Measurements from ENCODE around the gene CBLC. TPM values are rescaled to one million over a fixed set of nuclear protein-coding genes. Genes with fewer than 3 reads are reported as not detected.
"Not testable (repeated sequence)": the region's sequence is repeated elsewhere in the genome, so short reads cannot be mapped to it uniquely, and the experiment has no call there.

The CBLC gene
- total RNA-seq, 1 experiment from 2014 or later = 15.9 TPM

DNA sequence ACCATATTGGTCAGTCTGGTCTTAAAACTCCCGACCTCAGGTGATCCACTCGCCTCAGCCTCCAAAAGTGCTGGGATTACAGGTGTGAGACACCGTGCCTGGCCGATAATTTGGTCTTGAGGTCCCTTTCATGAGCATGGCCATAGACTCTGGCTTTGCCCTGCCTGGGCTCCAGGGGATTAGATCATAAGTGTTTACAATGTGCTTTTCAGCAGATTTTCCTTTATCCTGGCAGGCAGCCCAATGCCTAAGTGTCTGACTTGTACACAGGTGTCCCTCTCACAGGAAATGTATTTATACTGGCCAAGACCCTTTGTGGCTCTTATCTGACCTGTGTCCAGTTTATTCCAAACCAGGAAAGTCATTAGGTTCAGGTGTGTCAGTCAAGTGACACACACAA is 47.1 kb downstream of the CBLC start:
- Histone ChIP-seq H4K5ac (ENCODE audit: insufficient read length, low read depth, low read length) (no peak overlapping the region), H3K4me1 (ENCODE audit: insufficient read depth, low read length) (no peaks in the 10 kb centered on the region), H2BK12ac (ENCODE audit: insufficient read length, low read depth, low read length) (no peak overlapping the region), H2BK15ac (ENCODE audit: low read depth, low read length) (no peak overlapping the region), H2BK5ac (ENCODE audit: insufficient read length, low read length) (no peak overlapping the region), H3K14ac (ENCODE audit: insufficient read depth, low read length) (no peak overlapping the region), H2BK120ac (ENCODE audit: low read depth, low read length, poor library complexity, severe bottlenecking) (no peak overlapping the region), H3K23me2 (ENCODE audit: insufficient read length, low read depth, low read length, poor library complexity, severe bottlenecking) (no peaks in the 10 kb centered on the region), H3K23ac (ENCODE audit: insufficient read length, low read depth, low read length) (no peak overlapping the region), H3K9me3 (ENCODE audit: control insufficient read depth, low read depth, low read length) (no peaks in the 10 kb centered on the region), H3K79me2 (ENCODE audit: insufficient read depth, low read length) (no peaks in the 10 kb centered on the region), H3K18ac (ENCODE audit: insufficient read length, low read depth, low read length) (no peak overlapping the region), H3T11ph (ENCODE audit: low read length) (no peak overlapping the region), H3K56ac (ENCODE audit: insufficient read length, low read depth, low read length) (no peak overlapping the region), H3K4ac (ENCODE audit: low read depth, low read length) (no peak overlapping the region), H2AK5ac (ENCODE audit: insufficient read length, low read length) (no peak overlapping the region), H3K4me2 (ENCODE audit: insufficient read depth, insufficient read length, low read length) (no peak overlapping the region), H3K27me3 (ENCODE audit: insufficient read depth, low read length) (peaks cover 10% of the 10 kb centered on the region), H4K20me1 (ENCODE audit: control insufficient read depth, insufficient read depth, insufficient read length) (no peaks in the 10 kb centered on the region), H3K79me1 (ENCODE audit: insufficient read depth, low read depth, low read length, poor library complexity, severe bottlenecking) (no peaks in the 10 kb centered on the region), H4K91ac (ENCODE audit: insufficient read length, low read depth, low read length) (no peak overlapping the region), H3K27ac (ENCODE audit: insufficient read length, low read depth, low read length) (no peak overlapping the region), H2BK20ac (ENCODE audit: low read depth, low read length, poor library complexity, severe bottlenecking) (no peak overlapping the region), H2AFZ (ENCODE audit: low read length) (no peak overlapping the region), H4K8ac (replicated peaks; ENCODE audit: insufficient read length, low read depth, low read length) (no peak overlapping the region), H3K9ac (ENCODE audit: extremely low read depth, insufficient read length, low read length) (no peak overlapping the region)
- no peak for DNase-seq
- H3K36me3 Mint-ChIP-seq (ENCODE audit: insufficient read depth in 1 of 3, low read depth in 3 of 3) = peaks cover 2 to 6% (median 3%) of the 10 kb centered on the region in 3 experiments; a peak in 4 of 7 replicates
- H3K4me1 Mint-ChIP-seq = peaks cover 0 to 7% of the 10 kb centered on the region in 2 experiments; a peak in 2 of 4 replicates
- WGBS (ENCODE audit: extremely low coverage, insufficient read length, low lambda C conversion rate) = no CpG with 5 or more reads among the region's 4 CpGs
- TF ChIP-seq, protein P1, sequence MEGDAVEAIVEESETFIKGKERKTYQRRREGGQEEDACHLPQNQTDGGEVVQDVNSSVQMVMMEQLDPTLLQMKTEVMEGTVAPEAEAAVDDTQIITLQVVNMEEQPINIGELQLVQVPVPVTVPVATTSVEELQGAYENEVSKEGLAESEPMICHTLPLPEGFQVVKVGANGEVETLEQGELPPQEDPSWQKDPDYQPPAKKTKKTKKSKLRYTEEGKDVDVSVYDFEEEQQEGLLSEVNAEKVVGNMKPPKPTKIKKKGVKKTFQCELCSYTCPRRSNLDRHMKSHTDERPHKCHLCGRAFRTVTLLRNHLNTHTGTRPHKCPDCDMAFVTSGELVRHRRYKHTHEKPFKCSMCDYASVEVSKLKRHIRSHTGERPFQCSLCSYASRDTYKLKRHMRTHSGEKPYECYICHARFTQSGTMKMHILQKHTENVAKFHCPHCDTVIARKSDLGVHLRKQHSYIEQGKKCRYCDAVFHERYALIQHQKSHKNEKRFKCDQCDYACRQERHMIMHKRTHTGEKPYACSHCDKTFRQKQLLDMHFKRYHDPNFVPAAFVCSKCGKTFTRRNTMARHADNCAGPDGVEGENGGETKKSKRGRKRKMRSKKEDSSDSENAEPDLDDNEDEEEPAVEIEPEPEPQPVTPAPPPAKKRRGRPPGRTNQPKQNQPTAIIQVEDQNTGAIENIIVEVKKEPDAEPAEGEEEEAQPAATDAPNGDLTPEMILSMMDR (conservative IDR thresholded peaks at IDR 0.05) = no peak
- no peaks in the 10 kb centered on the region for H3K9me3 Mint-ChIP-seq
- H3K27me3 Mint-ChIP-seq (ENCODE audit: low read depth) = peaks cover 75% of the 10 kb centered on the region
- H3K27ac Mint-ChIP-seq = no peak overlapping the region
- no peak overlapping the region for H3K4me3 Mint-ChIP-seq

DNA sequence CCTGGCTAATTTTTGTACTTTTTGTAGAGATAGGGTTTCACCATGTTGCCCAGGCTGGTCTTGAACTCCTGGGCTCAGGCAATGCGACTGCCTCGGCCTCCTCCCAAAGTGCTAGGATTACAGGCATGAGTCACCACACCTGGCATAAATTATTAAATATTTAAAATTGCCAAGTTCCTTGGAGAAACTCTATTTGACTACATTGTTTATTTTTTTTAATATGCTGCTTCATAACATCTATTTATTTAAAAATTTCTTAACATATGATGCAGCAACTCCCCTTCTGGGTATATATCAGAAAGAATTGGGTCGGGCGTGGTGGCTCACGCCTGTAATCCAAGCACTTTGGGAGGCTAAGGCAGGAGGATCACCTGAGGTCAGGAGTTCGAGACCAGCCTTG is 55.2 kb downstream of the CBLC start:
- H3K4me1 Mint-ChIP-seq; H2BK5ac ChIP-seq (ENCODE audit: insufficient read length, low read length); H4K8ac ChIP-seq (replicated peaks; ENCODE audit: insufficient read length, low read depth, low read length); H3K23ac ChIP-seq (ENCODE audit: insufficient read length, low read depth, low read length); H3K14ac ChIP-seq (ENCODE audit: insufficient read depth, low read length); H3K36me3 Mint-ChIP-seq (ENCODE audit: insufficient read depth in 1 of 3, low read depth in 3 of 3); H3K4me3 Mint-ChIP-seq; H3T11ph ChIP-seq (ENCODE audit: low read length); H3K9me3 Mint-ChIP-seq; H3K9ac ChIP-seq (ENCODE audit: extremely low read depth, insufficient read length, low read length); H2BK120ac ChIP-seq (ENCODE audit: low read depth, low read length, poor library complexity, severe bottlenecking); H3K27ac Mint-ChIP-seq; H2AK5ac ChIP-seq (ENCODE audit: insufficient read length, low read length); H3K79me1 ChIP-seq (ENCODE audit: insufficient read depth, low read depth, low read length, poor library complexity, severe bottlenecking); H3K23me2 ChIP-seq (ENCODE audit: insufficient read length, low read depth, low read length, poor library complexity, severe bottlenecking); H3K18ac ChIP-seq (ENCODE audit: insufficient read length, low read depth, low read length); H3K79me2 ChIP-seq (ENCODE audit: insufficient read depth, low read length); H4K91ac ChIP-seq (ENCODE audit: insufficient read length, low read depth, low read length); H2BK15ac ChIP-seq (ENCODE audit: low read depth, low read length); H3K27me3 ChIP-seq (ENCODE audit: insufficient read depth, low read length); H3K9me3 ChIP-seq (ENCODE audit: control insufficient read depth, low read depth, low read length); H2BK12ac ChIP-seq (ENCODE audit: insufficient read length, low read depth, low read length); H2AFZ ChIP-seq (ENCODE audit: low read length); H2BK20ac ChIP-seq (ENCODE audit: low read depth, low read length, poor library complexity, severe bottlenecking); H3K27ac ChIP-seq (ENCODE audit: insufficient read length, low read depth, low read length); H3K4me1 ChIP-seq (ENCODE audit: insufficient read depth, low read length); H3K4ac ChIP-seq (ENCODE audit: low read depth, low read length); DNase-seq; H4K20me1 ChIP-seq (ENCODE audit: control insufficient read depth, insufficient read depth, insufficient read length); H3K56ac ChIP-seq (ENCODE audit: insufficient read length, low read depth, low read length); H3K4me2 ChIP-seq (ENCODE audit: insufficient read depth, insufficient read length, low read length); H4K5ac ChIP-seq (ENCODE audit: insufficient read length, low read depth, low read length): not testable (repeated sequence)
- whole genome bisulfite sequencing (ENCODE audit: extremely low coverage, insufficient read length, low lambda C conversion rate) = no CpG with 5 or more reads among the region's 6 CpGs
- peaks cover 86% of the 10 kb centered on the region for H3K27me3 Mint-ChIP-seq (ENCODE audit: low read depth)
